AG04450 (cell line): ENCODE measurements around the gene ZFR. TPM values are rescaled to one million over a fixed set of nuclear protein-coding genes. Genes with fewer than 3 reads are reported as not detected.

ENCODE experiments used
- CTCF ChIA-PET: fragments of 300-600, 350-600 bp; formaldehyde crosslinking; extraction: SDS; loops from one replicate; lab custom pipeline; 2022; ENCODE audit warnings: antibody characterized with exemption, inconsistent platforms; lab: Charles Lee
- POLR2A ChIA-PET: fragments of 350-600 bp; formaldehyde crosslinking; extraction: SDS; loops from one replicate; lab custom pipeline; 2021; ENCODE audit warnings: antibody characterized with exemption, inconsistent platforms; lab: Yijun Ruan, JAX
- DNase-seq: peaks from one replicate; pipeline ENCODE4 v3.0.0-alpha.2; 2011; ENCODE audit warnings: low read depth, low spot score
- H3K27ac ChIP-seq: one replicate; pipeline ENCODE4 v1.5.1; 2012; ENCODE audit warnings: low read depth, low read length, control low read depth
- H3K27me3 ChIP-seq: one replicate; pipeline ENCODE4 v1.6.0; 2012; ENCODE audit warnings: low read length; ENCODE audit not compliant: control insufficient read depth, insufficient read depth
- H3K4me3 ChIP-seq: 2 replicates; pipeline ENCODE4 v1.5.1; 2011; ENCODE audit warnings: mild to moderate bottlenecking, low read depth, low read length, control low read depth
- H3K9me3 ChIP-seq: 2 replicates; pipeline ENCODE4 v1.5.1; 2012; ENCODE audit warnings: low read length; ENCODE audit not compliant: control insufficient read depth, insufficient read depth
- polyA plus RNA-seq: library from polyadenylated mRNA; depleted of rRNA; stranded (reverse); fragments of >200 nt; gene quantifications from 2 replicates; pipeline ENCODE4 v1.2.3, GENCODE V29; 2011
- TF ChIP-seq, protein P1 (sequence below): IDR thresholded peaks from 2 replicates; pipeline ENCODE4 v1.5.1; 2011; ENCODE audit warnings: low read depth, low read length, control low read depth, inconsistent platforms

ZFR gene
- polyA plus RNA-seq, 1 experiment, result 72.9 TPM

DNA sequence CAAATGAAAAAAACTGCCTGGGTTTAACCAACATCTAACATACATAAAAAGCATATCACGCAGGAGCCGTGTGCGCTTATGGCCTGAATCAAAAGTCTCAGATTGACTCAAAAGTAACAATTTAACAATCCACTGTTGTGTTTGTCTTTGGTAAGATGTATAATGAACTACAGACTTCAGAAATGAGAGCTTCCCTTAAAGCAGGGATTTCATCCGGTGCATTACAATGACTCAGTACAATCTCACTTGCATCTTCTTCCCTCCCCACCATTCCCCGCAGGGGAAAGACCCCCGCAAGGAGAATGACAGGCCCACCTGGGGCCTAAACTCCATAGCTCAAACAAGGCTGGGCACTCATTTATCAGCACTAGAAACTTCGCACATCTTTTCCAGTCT lies 1.4 kb downstream of the ZFR start:
- peak overlapping the region; percentile 78 for H3K27ac ChIP-seq
- no peaks in the 10 kb centered on the region for H3K27me3 ChIP-seq
- TF ChIP-seq, protein P1, sequence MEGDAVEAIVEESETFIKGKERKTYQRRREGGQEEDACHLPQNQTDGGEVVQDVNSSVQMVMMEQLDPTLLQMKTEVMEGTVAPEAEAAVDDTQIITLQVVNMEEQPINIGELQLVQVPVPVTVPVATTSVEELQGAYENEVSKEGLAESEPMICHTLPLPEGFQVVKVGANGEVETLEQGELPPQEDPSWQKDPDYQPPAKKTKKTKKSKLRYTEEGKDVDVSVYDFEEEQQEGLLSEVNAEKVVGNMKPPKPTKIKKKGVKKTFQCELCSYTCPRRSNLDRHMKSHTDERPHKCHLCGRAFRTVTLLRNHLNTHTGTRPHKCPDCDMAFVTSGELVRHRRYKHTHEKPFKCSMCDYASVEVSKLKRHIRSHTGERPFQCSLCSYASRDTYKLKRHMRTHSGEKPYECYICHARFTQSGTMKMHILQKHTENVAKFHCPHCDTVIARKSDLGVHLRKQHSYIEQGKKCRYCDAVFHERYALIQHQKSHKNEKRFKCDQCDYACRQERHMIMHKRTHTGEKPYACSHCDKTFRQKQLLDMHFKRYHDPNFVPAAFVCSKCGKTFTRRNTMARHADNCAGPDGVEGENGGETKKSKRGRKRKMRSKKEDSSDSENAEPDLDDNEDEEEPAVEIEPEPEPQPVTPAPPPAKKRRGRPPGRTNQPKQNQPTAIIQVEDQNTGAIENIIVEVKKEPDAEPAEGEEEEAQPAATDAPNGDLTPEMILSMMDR, result no peak
- ChIA-PET POLR2A (interaction anchor here (0.8 kb wide), 1 partner anchor 62 kb away, joined by 3 read pairs; no protein-coding TSS in a partner anchor), CTCF (interaction anchor here (1.8 kb wide), 1 partner anchor 147 kb away, joined by 9 read pairs; no protein-coding TSS in a partner anchor)
- peak overlapping the region; percentile 80 for H3K4me3 ChIP-seq
- no peaks in the 10 kb centered on the region; the same call in 1 of the 2 replicates for H3K9me3 ChIP-seq
- DNase-seq, result no peak

DNA sequence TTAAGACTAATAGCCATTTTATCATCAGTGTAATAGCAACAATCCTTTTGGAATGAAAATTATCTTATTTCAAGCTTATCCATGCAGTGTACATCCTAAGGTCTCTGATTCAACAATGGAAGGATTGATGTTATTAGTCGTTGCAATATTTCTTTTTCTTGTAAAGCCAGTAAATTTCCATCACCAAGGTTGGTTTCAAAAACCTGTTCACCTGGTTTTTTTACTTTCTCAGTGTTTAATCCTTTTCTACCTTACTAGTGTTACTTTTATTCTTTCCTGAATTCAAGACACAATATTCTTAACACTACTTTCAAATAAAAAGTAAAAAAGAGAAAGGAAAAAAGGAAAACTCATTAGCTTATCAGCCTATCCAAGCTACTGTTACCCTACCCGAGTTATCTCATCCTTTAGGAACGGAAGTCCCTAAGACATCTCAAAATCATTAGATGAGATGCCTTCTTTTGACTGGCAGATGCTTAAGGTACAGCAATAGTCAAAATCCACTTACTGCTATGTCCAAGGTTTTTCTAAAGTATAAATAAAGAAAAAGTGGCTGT lies 5.4 kb downstream of the ZFR start:
- POLR2A ChIA-PET, result no interaction called here
- no peak for DNase-seq
- H3K9me3 ChIP-seq, result no peaks in the 10 kb centered on the region; the same call in 1 of the 2 replicates
- H3K4me3 ChIP-seq, result no peak overlapping the region
- CTCF ChIA-PET, result interaction anchor here (0.8 kb wide), 1 partner anchor 151 kb away, joined by 4 read pairs; no protein-coding TSS in a partner anchor
- TF ChIP-seq, protein P1, result no peak
- no peak overlapping the region for H3K27ac ChIP-seq
- no peaks in the 10 kb centered on the region for H3K27me3 ChIP-seq

GRCh38 chr5:32436553-32437242 lies 7.8 kb downstream of the ZFR start:
- TF ChIP-seq, protein P1, result no peak
- H3K27me3 ChIP-seq, result no peaks in the 10 kb centered on the region
- CTCF ChIA-PET, result no interaction called here
- no peak for DNase-seq
- H3K4me3 ChIP-seq, result no peak overlapping the region
- H3K9me3 ChIP-seq, result no peaks in the 10 kb centered on the region
- POLR2A ChIA-PET, result no interaction called here
- H3K27ac ChIP-seq, result no peak overlapping the region

DNA sequence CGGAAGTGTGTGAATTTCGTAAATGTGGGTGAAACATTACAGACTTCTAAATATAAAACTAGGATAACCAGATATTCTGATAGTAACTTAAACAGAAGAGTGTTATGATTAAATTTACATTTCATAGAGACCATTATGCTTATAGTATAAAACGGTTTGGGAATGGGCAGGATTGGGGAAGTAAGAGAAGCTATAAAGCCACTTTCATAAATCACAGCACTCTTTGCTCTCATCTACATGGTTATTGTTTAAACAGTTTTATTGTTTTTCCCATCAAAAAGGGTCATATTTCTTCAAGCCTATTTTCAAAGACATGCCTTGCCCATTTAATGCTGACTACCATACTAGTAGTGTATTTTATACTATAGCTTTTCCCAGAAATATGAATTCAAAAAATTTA lies 9.2 kb downstream of the ZFR start:
- CTCF ChIA-PET, result interaction anchor here (1.2 to 1.3 kb wide), 2 partner anchors 54 to 155 kb away, joined by 3 to 9 read pairs; no protein-coding TSS in a partner anchor
- Histone ChIP-seq H3K9me3 (no peaks in the 10 kb centered on the region), H3K27me3 (no peaks in the 10 kb centered on the region), H3K27ac (no peak overlapping the region), H3K4me3 (no peak overlapping the region)
- POLR2A ChIA-PET, result no interaction called here
- TF ChIP-seq, protein P1, result no peak
- DNase-seq, result no peak

DNA sequence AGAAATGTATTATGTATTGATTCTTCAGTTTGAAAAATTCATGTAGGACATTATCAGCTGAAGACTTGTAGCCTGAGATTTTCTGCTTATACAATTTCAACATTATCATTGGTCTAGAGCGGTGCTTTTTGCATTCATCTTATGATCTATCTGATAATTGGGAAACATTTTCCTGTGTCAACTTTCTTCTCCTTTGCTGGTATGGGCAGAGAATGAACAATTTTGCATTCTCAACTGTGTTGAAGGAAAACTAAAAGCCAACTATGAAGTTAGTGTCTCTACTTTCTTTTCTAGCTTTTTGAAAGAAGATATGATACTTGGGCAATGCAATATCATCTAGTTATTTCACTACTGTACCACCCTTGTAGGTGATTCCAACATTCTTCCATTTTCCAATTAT lies 10.3 kb downstream of the ZFR start:
- TF ChIP-seq, protein P1, result no peak
- Histone ChIP-seq H3K27ac (no peak overlapping the region), H3K27me3 (no peaks in the 10 kb centered on the region), H3K9me3 (no peaks in the 10 kb centered on the region), H3K4me3 (no peak overlapping the region)
- no peak for DNase-seq
- ChIA-PET POLR2A (no interaction called here), CTCF (interaction anchor here (0.5 to 0.8 kb wide), 2 partner anchors 107 to 156 kb away, joined by 4 to 8 read pairs; no protein-coding TSS in a partner anchor)
